Measurements from ENCODE around the gene ZSCAN12. TPM values are rescaled to one million over a fixed set of nuclear protein-coding genes. Genes with fewer than 3 reads are reported as not detected.
"Not testable (repeated sequence)": the region's sequence is repeated elsewhere in the genome, so short reads cannot be mapped to it uniquely, and the experiment has no call there.

ZSCAN12 gene
- total and polyA plus RNA-seq, 10 of the 15 experiments (the other 5 are each of a cell fraction or from before 2014, with no cell fraction given), result 1.2 to 12.2 (median 7.4) TPM

GRCh38 chr6:28365590-28365989 lies 34.0 kb downstream of the ZSCAN12 start:
- in situ Hi-C loops (cut with MboI), result loop anchor here (25.0 kb wide), 1 partner anchor 1203 kb away; no protein-coding TSS in a partner anchor
- TSS peak; percentile 33 for BruUV-seq (replicated peaks)
- H3K27me3 ChIP-seq (replicated peaks in 1 of 2; ENCODE audit: control insufficient read depth in 2 of 2, insufficient read depth in 2 of 2, low read length in 1 of 2); H3K9me3 ChIP-seq (replicated peaks; ENCODE audit: control insufficient read depth, insufficient read depth, low read length); H3K36me3 ChIP-seq (ENCODE audit: control insufficient read depth in 2 of 2, insufficient read depth in 2 of 2, low read length in 1 of 2); POLR2A ChIA-PET; ATAC-seq; intact Hi-C loops (cut with micrococcal nuclease; ENCODE audit: unreplicated experiment); H3K4me3 ChIP-seq; SMC1A ChIA-PET (ENCODE audit: uncharacterized antibody, unreplicated experiment); H4K20me1 ChIP-seq (ENCODE audit: control insufficient read depth, insufficient read depth); H3K4me1 ChIP-seq (ENCODE audit: control insufficient read depth, insufficient read depth, low read length); H3K9ac ChIP-seq (ENCODE audit: control insufficient read depth, insufficient read depth, low read length); H3K4me2 ChIP-seq (ENCODE audit: control insufficient read depth, insufficient read depth); DNase-seq (ENCODE audit: low read depth, low spot score); H3K79me2 ChIP-seq (ENCODE audit: control insufficient read depth, insufficient read depth, low read length); H3K27ac ChIP-seq (ENCODE audit: control insufficient read depth, insufficient read depth); H2AFZ ChIP-seq (ENCODE audit: control insufficient read depth, low read depth, low read length): not testable (repeated sequence)
- peak; percentile 66 for FAIRE-seq
- CTCF ChIA-PET, result interaction anchor here (0.6 kb wide), 1 partner anchor 224 kb away, joined by 3 read pairs; no protein-coding TSS in a partner anchor
- RAD21 ChIA-PET (ENCODE audit: unreplicated experiment), result interaction anchor here (0.8 kb wide), 1 partner anchor 10 kb away, joined by 3 read pairs; no protein-coding TSS in a partner anchor
- 91% methylated on average over 4 of the region's 4 CpGs for WGBS (ENCODE audit: insufficient coverage, insufficient replicate concordance, low lambda C conversion rate, missing lambda C conversion rate)

- ChIA-PET RAD21 (ENCODE audit: unreplicated experiment) (interaction anchor here (0.6 kb wide), 1 partner anchor 11 kb away, joined by 6 read pairs; no protein-coding TSS in a partner anchor), SMC1A (ENCODE audit: uncharacterized antibody, unreplicated experiment) (interaction anchor here (1.1 to 1.4 kb wide), 2 partner anchors 9 to 25 kb away, joined by 3 read pairs; no protein-coding TSS in a partner anchor), CTCF (interaction anchor here (0.6 to 1.0 kb wide), 4 partner anchors 24 to 1211 kb away, joined by 3 read pairs; no protein-coding TSS in a partner anchor), POLR2A (interaction anchor here (0.5 kb wide), 1 partner anchor 143 kb away, joined by 3 read pairs; no protein-coding TSS in a partner anchor)
- no TSS peak for BruUV-seq (replicated peaks)
- peaks cover 3% of the 10 kb centered on the region; the same call in 1 of the 2 replicates for H3K4me1 ChIP-seq (ENCODE audit: control insufficient read depth, insufficient read depth, low read length)
- DNase-seq (ENCODE audit: low read depth, low spot score), result no peak
- no peak for ATAC-seq
- no peak for FAIRE-seq
- H3K79me2 ChIP-seq (ENCODE audit: control insufficient read depth, insufficient read depth, low read length), result peaks cover under 1% of the 10 kb centered on the region
- no peak overlapping the region for H3K9ac ChIP-seq (ENCODE audit: control insufficient read depth, insufficient read depth, low read length)
- H3K9me3 ChIP-seq (replicated peaks; ENCODE audit: control insufficient read depth, insufficient read depth, low read length), result no peaks in the 10 kb centered on the region
- H3K27me3 ChIP-seq (replicated peaks in 1 of 2; ENCODE audit: control insufficient read depth in 2 of 2, insufficient read depth in 2 of 2, low read length in 1 of 2), result no peaks in the 10 kb centered on the region
- no peak overlapping the region for H2AFZ ChIP-seq (ENCODE audit: control insufficient read depth, low read depth, low read length)
- no peak overlapping the region for H3K4me2 ChIP-seq (ENCODE audit: control insufficient read depth, insufficient read depth)
- peaks cover 0 to 10% of the 10 kb centered on the region in 2 experiments; a peak in 2 of 4 replicates for H3K36me3 ChIP-seq (ENCODE audit: control insufficient read depth in 2 of 2, insufficient read depth in 2 of 2, low read length in 1 of 2)
- H4K20me1 ChIP-seq (ENCODE audit: control insufficient read depth, insufficient read depth), result no peaks in the 10 kb centered on the region
- 91% methylated on average over 2 of the region's 2 CpGs for WGBS (ENCODE audit: insufficient coverage, insufficient replicate concordance, low lambda C conversion rate, missing lambda C conversion rate)
- in situ Hi-C loops (cut with MboI), result loop anchor here (25.0 kb wide), 1 partner anchor 1199 kb away; no protein-coding TSS in a partner anchor
- intact Hi-C loops (cut with micrococcal nuclease; ENCODE audit: unreplicated experiment), result no loop called here
- no peak overlapping the region for H3K4me3 ChIP-seq
- H3K27ac ChIP-seq (ENCODE audit: control insufficient read depth, insufficient read depth), result no peak overlapping the region
- TF ChIP-seq E2F8 (IDR thresholded peaks at IDR 0.05; ENCODE audit: low read depth, partially characterized antibody), result no peak
- TF ChIP-seq SIX5 (IDR thresholded peaks at IDR 0.05; ENCODE audit: low read depth, low read length, severe bottlenecking), result no peak
- TF ChIP-seq NFYA (IDR thresholded peaks at IDR 0.05; ENCODE audit: borderline replicate concordance, low read depth, low read length), result no peak
- TF ChIP-seq E4F1 (IDR thresholded peaks at IDR 0.05; ENCODE audit: borderline replicate concordance, partially characterized antibody), result no peak
- TF ChIP-seq ATF2 (IDR thresholded peaks at IDR 0.05; ENCODE audit: low read length), result no peak
Observed at GRCh38 chr6:28360961-28361360, 38.6 kb downstream of the ZSCAN12 start.

All from GM12878 (cell line).